GM12873 (cell line): Measurements from ENCODE around the gene ZMYND8.

Experiments used
- CTCF ChIP-seq: IDR thresholded peaks from 2 replicates; pipeline ENCODE4 v1.5.1; 2012; ENCODE audit warnings: low read depth, mild to moderate bottlenecking, moderate library complexity, low read length, control low read depth; ENCODE audit not compliant: insufficient read depth; ENCODE audit errors: missing control alignments

The ZMYND8 gene

GRCh38 chr20:47263080-47263464 lies 93.4 kb downstream of the ZMYND8 start:
- no peak for TF ChIP-seq CTCF

- no peak for TF ChIP-seq CTCF
Observed at GRCh38 chr20:47262365-47263013, 94.0 kb downstream of the ZMYND8 start.

GRCh38 chr20:47262008-47262364 lies 94.5 kb downstream of the ZMYND8 start:
- no peak for TF ChIP-seq CTCF

GRCh38 chr20:47258745-47259695 lies 97.5 kb downstream of the ZMYND8 start:
- TF ChIP-seq CTCF: no peak

- no peak for TF ChIP-seq CTCF
Observed at GRCh38 chr20:47257771-47258170, 98.7 kb downstream of the ZMYND8 start.

- TF ChIP-seq CTCF: no peak
Observed at GRCh38 chr20:47257256-47257655, 99.2 kb downstream of the ZMYND8 start.

GRCh38 chr20:47256668-47257236 lies 99.7 kb downstream of the ZMYND8 start:
- no peak for TF ChIP-seq CTCF
